K562 (cell line): Measurements from ENCODE around the gene PLPPR2. TPM values are rescaled to one million over a fixed set of nuclear protein-coding genes. Genes with fewer than 3 reads are reported as not detected.

Experiments used
- ATAC-seq: fragments of 200-7000 bp; cut with Tn5 transposase; 3 replicates; pipeline ENCODE4 v1.9.1; 2020; ENCODE audit warnings: moderate library complexity
- BruUV-seq: library from RNA; stranded (reverse); fragments of 400-500 nt; replicated peaks from 2 replicates; lab custom pipeline; 2021; lab: Mats Ljungman, UMichigan
- CTCF ChIA-PET: fragments of 300-600 bp; formaldehyde crosslinking; extraction: SDS; loops from one replicate; lab custom pipeline; 2021; ENCODE audit warnings: low intra/inter-chr PET ratio; lab: Yijun Ruan, JAX
- POLR2A ChIA-PET: fragments of 300-600, 350-650 bp; sonication (Branson Sonifier 250); formaldehyde crosslinking; extraction: SDS; loops from one replicate; lab custom pipeline; 2021; ENCODE audit warnings: antibody characterized with exemption, inconsistent platforms; lab: Yijun Ruan, JAX
- DNase-seq, 4 experiments: peaks; one replicate each; pipeline versions ENCODE4 v3.0.0 to v3.0.0-alpha.2; 2011 to 2018; ENCODE audit warnings: low spot score in 3 of 4, mixed read lengths in 3 of 4; ENCODE audit errors: extremely low read depth in 1 of 4
- FAIRE-seq: peaks from 2 replicates; lab custom pipeline; 2011; peaks lifted over from hg19 to GRCh38; lab: Jason Lieb, UNC
- H2AFZ ChIP-seq: 2 replicates; pipeline ENCODE4 v1.6.0; 2011; ENCODE audit warnings: low read depth, low read length, control low read depth, inconsistent platforms
- H3K27ac ChIP-seq: fragments of 200-600 bp; 3 replicates; pipeline ENCODE4 v1.8.0; 2011; ENCODE audit warnings: low read depth, mild to moderate bottlenecking, control low read depth, inconsistent platforms, low read length, moderate library complexity, mixed read lengths; ENCODE audit errors: extremely low read depth
- H3K27me3 ChIP-seq, 2 experiments: fragments of 300-600 bp in 1 of 2; 2 replicates in 1 of 2; 3 replicates in 1 of 2; pipeline versions ENCODE4 v1.6.0 to v1.8.0; 2011; ENCODE audit warnings: inconsistent platforms in 2 of 2, low read length in 2 of 2, mild to moderate bottlenecking in 1 of 2, mixed read lengths in 1 of 2, moderate library complexity in 1 of 2; ENCODE audit not compliant: control insufficient read depth in 2 of 2, insufficient read depth in 2 of 2
- H3K36me3 ChIP-seq: fragments of 300-600 bp; 3 replicates; pipeline ENCODE4 v1.8.0; 2011; ENCODE audit warnings: mild to moderate bottlenecking, low read length, inconsistent platforms; ENCODE audit not compliant: control insufficient read depth, insufficient read depth
- H3K4me1 ChIP-seq, 2 experiments: fragments of 200-600 bp in 1 of 2; replicated peaks in 1 of 2; 2 replicates in 1 of 2; 3 replicates in 1 of 2; pipeline versions ENCODE4 v1.5.1 to v1.8.0; 2011; ENCODE audit warnings: inconsistent platforms in 2 of 2, low read length in 2 of 2, mild to moderate bottlenecking in 1 of 2, mixed read lengths in 1 of 2, moderate library complexity in 1 of 2; ENCODE audit not compliant: control insufficient read depth in 2 of 2, insufficient read depth in 2 of 2
- H3K4me2 ChIP-seq: 2 replicates; pipeline ENCODE4 v1.6.1; 2011; ENCODE audit warnings: low read length, control low read depth, inconsistent platforms, mixed read lengths; ENCODE audit not compliant: insufficient read depth
- H3K4me3 ChIP-seq: fragments of 200-600 bp; sonication (generic), shearing (Covaris generic); 2 replicates; pipeline ENCODE4 v1.5.1; 2016; ENCODE audit warnings: control low read depth, inconsistent platforms
- H3K79me2 ChIP-seq: fragments of 200-600 bp; 3 replicates; pipeline ENCODE4 v1.8.0; 2011; ENCODE audit warnings: low read length, inconsistent platforms; ENCODE audit not compliant: control insufficient read depth, insufficient read depth
- H3K9ac ChIP-seq, 2 experiments: 2 replicates each; pipeline versions ENCODE4 v1.6.0 to v1.6.1; 2011; ENCODE audit warnings: low read depth in 2 of 2, low read length in 2 of 2, control low read depth in 1 of 2, inconsistent platforms in 1 of 2, mild to moderate bottlenecking in 1 of 2, mixed read lengths in 1 of 2; ENCODE audit not compliant: insufficient read depth in 1 of 2
- H3K9me1 ChIP-seq: one replicate; pipeline ENCODE4 v1.6.0; 2011; ENCODE audit warnings: inconsistent platforms, mild to moderate bottlenecking, low read length, moderate library complexity; ENCODE audit not compliant: control insufficient read depth, insufficient read depth
- H3K9me3 ChIP-seq: replicated peaks from 2 replicates; pipeline ENCODE4 v1.5.1; 2011; ENCODE audit warnings: low read depth, low read length, inconsistent platforms; ENCODE audit not compliant: control insufficient read depth, insufficient read depth
- H4K20me1 ChIP-seq: replicated peaks from 2 replicates; pipeline ENCODE4 v1.6.1; 2011; ENCODE audit warnings: low read length, inconsistent platforms, mixed read lengths; ENCODE audit not compliant: control insufficient read depth, insufficient read depth
- CHAMP1 ChIP-seq: fragments of 450-650 bp; IDR thresholded peaks from 2 replicates; pipeline ENCODE4 v1.6.1; 2016; ENCODE audit warnings: mild to moderate bottlenecking
- CREBBP ChIP-seq: IDR thresholded peaks from one replicate; pipeline ENCODE4 v1.6.1; 2012; ENCODE audit warnings: low read depth, mild to moderate bottlenecking, control low read depth, inconsistent platforms, low read length
- E2F4 ChIP-seq: sonication (generic); formaldehyde crosslinking; IDR thresholded peaks from 2 replicates; pipeline ENCODE4 v1.8.0; 2022; ENCODE audit warnings: mild to moderate bottlenecking, low read depth, missing genetic modification reagents
- GABPA ChIP-seq: fragments of 200-800 bp; sonication (Bioruptor generic); conservative IDR thresholded peaks from 2 replicates; pipeline ENCODE4 v1.6.1; 2016; ENCODE audit warnings: low read depth, missing genetic modification characterization, missing compliant biosample characterization
- HEY1 ChIP-seq: fragments of 250-450 bp; sonication (Bioruptor Pico); IDR thresholded peaks from 2 replicates; pipeline ENCODE4 v1.5.0; 2020; ENCODE audit warnings: mild to moderate bottlenecking, moderate library complexity, borderline replicate concordance
- JUN ChIP-seq, 2 experiments: sonication (generic) in 1 of 2; formaldehyde crosslinking in 1 of 2; IDR thresholded peaks; 2 replicates each; pipeline versions ENCODE4 v1.6.1 to v1.8.0; 2012 to 2022; ENCODE audit warnings: borderline replicate concordance in 2 of 2, mild to moderate bottlenecking in 2 of 2, improper control_type of control experiment in 1 of 2, low read depth in 1 of 2, low read length in 1 of 2, missing genetic modification reagents in 1 of 2
- MCM2 ChIP-seq: fragments of 450-650 bp; IDR thresholded peaks from 2 replicates; pipeline ENCODE4 v1.6.1; 2017; ENCODE audit warnings: low read depth, mild to moderate bottlenecking
- MYC ChIP-seq, 2 experiments: fragments of 250-450 bp in 1 of 2; sonication (Bioruptor Pico) in 1 of 2; IDR thresholded peaks; 2 replicates each; pipeline versions ENCODE4 v1.5.1 to v1.6.1; 2012 to 2021; ENCODE audit warnings: low read depth in 2 of 2, borderline replicate concordance in 1 of 2, improper control_type of control experiment in 1 of 2, low read length in 1 of 2, mild to moderate bottlenecking in 1 of 2, moderate library complexity in 1 of 2
- POU5F1 ChIP-seq: fragments of 150-350 bp; IDR thresholded peaks from 2 replicates; pipeline ENCODE4 v1.6.1; 2014; ENCODE audit warnings: borderline replicate concordance, low read length, low read depth, mild to moderate bottlenecking; ENCODE audit not compliant: partially characterized antibody
- TAL1 ChIP-seq: fragments of 450-650 bp; IDR thresholded peaks from 2 replicates; pipeline ENCODE4 v1.6.1; 2016; ENCODE audit warnings: mild to moderate bottlenecking
- TSHZ1 ChIP-seq: fragments of 250-450 bp; sonication (Bioruptor Pico); IDR thresholded peaks from 2 replicates; pipeline ENCODE4 v1.4.0; 2020; ENCODE audit warnings: mild to moderate bottlenecking, moderate library complexity
- ZNF695 ChIP-seq: fragments of 450-650 bp; formaldehyde crosslinking; IDR thresholded peaks from 2 replicates; pipeline ENCODE4 v1.4.0; 2020; ENCODE audit warnings: mild to moderate bottlenecking, moderate library complexity
- WGBS: fragments of 100-300 bp; shearing (Covaris generic); methylation state at CpG from one replicate; pipeline ENCODE4 v1.1.6; 2016; ENCODE audit warnings: low coverage, mixed read lengths; ENCODE audit not compliant: insufficient coverage; ENCODE audit errors: missing lambda C conversion rate; 5-methylcytosine and 5-hydroxymethylcytosine counted together
- in situ Hi-C: fragments of 300-500 bp; cut with MboI; formaldehyde crosslinking; loops from 4 replicates; pipeline ENCODE4 v1.15.0; 2018; ENCODE audit warnings: inconsistent platforms, mixed read lengths
- intact Hi-C: fragments of 100-400 bp; cut with micrococcal nuclease; formaldehyde crosslinking; loops from 2 replicates; pipeline ENCODE4 v1.14.2; 2022
- polyA plus RNA-seq, 8 experiments: library from polyadenylated mRNA; depleted of rRNA in 4 of 8; stranded (reverse) in 5 of 8; unstranded in 3 of 8; fragments of >200 nt; fragmentation: Nextera tagmentation in 2 of 8; fragmentation: Illumina TruSeq in 1 of 8; extraction: Ambion mirVana in 2 of 8; extraction: Trizol in 1 of 8; gene quantifications; 2 replicates each; pipeline versions ENCODE4 v1.2.1 to v1.2.3, GENCODE V29; 2011 to 2014; ENCODE audit warnings: inconsistent platforms in 1 of 8, missing spikeins in 1 of 8
- total RNA-seq, 7 experiments: library from RNA; depleted of rRNA in 6 of 7; stranded (reverse); fragments of >200 nt in 6 of 7; fragmentation: Illumina TruSeq in 2 of 7; extraction: Trizol in 2 of 7; gene quantifications; 2 replicates each; pipeline versions ENCODE4 v1.2.1 to v1.2.3, GENCODE V29; 2011 to 2021; ENCODE audit warnings: low replicate concordance in 1 of 7

The PLPPR2 gene
- total and polyA plus RNA-seq, 9 of the 15 experiments (the other 6 are each of a cell fraction or from before 2014, with no cell fraction given) = 0.49 to 15.9 (median 3.4) TPM

GRCh38 chr19:11346104-11346940 lies 8.9 kb upstream of the PLPPR2 start, which contains the start of the genes CCDC159 and TMEM205:
CCDC159 (plus strand) TSS chr19:11346519; CDS start chr19:11346607, 88 bp downstream.
TMEM205 (minus strand) TSS chr19:11346268; CDS start chr19:11345619, 649 bp downstream.
- Histone ChIP-seq H2AFZ (peak within 1 kb of the TSS; percentile 98), H3K27me3 (no peaks in the 10 kb centered on the region), H3K4me3 (peak within 1 kb of the TSS; percentile 61), H3K4me1 (peaks cover 20 to 34% of the 10 kb centered on the region in 2 experiments; a peak in 4 of 5 replicates), H3K27ac (peak within 1 kb of the TSS; percentile 67), H3K36me3 (no peaks in the 10 kb centered on the region), H3K9me1 (peaks cover 2% of the 10 kb centered on the region), H3K9me3 (peaks cover 6% of the 10 kb centered on the region; the same call in 1 of the 2 replicates), H3K9ac (peak within 1 kb of the TSS; percentile 72 to 91), H4K20me1 (no peaks in the 10 kb centered on the region), H3K4me2 (peak within 1 kb of the TSS; percentile 93), H3K79me2 (no peaks in the 10 kb centered on the region)
- POLR2A ChIA-PET = interaction anchor here (0.6 to 2.1 kb wide), 8 partner anchors 8 to 151 kb away, joined by 3 to 13 read pairs (median 3); partner anchors contain the start of gene SWSAP1
- in situ Hi-C loops (no loop called here), intact Hi-C loops (no loop called here)
- BruUV-seq = TSS peak; percentile 90
- under 1% methylated on average over 43 of the region's 50 CpGs for WGBS
- CTCF ChIA-PET = no interaction called here
- FAIRE-seq = peak; percentile 99
- DNase-seq = peak; percentile 92 to 99 (median 96)
- peak; percentile 97 for ATAC-seq
- TF ChIP-seq MYC (IDR thresholded peaks at IDR 0.05; ENCODE audit: low read depth, low read length) = 0 out of 2 replicates have a peak, but pooled peaks have one; percentile 12
- TF ChIP-seq MYC (CRISPR knock-in tag; IDR thresholded peaks at IDR 0.05; ENCODE audit: borderline replicate concordance, low read depth) = no peak; the same call in 1 of the 2 replicates
- TF ChIP-seq MCM2 = no peak
- TF ChIP-seq TSHZ1 (CRISPR knock-in tag) = no peak
- no peak for TF ChIP-seq E2F4 (CRISPR knock-in tag)
- TF ChIP-seq CREBBP = no peak
- TF ChIP-seq CHAMP1 = no peak
- no peak for TF ChIP-seq POU5F1
- TF ChIP-seq HEY1 (CRISPR knock-in tag) = no peak
- no peak for TF ChIP-seq TAL1
- TF ChIP-seq GABPA = no peak
- TF ChIP-seq JUN (IDR thresholded peaks at IDR 0.05; ENCODE audit: borderline replicate concordance, low read depth, low read length) = peak; percentile 15; the same call in 1 of the 2 replicates
- no peak for TF ChIP-seq JUN (CRISPR knock-in tag; IDR thresholded peaks at IDR 0.05; ENCODE audit: borderline replicate concordance)
- TF ChIP-seq ZNF695 = no peak
